ENCODE results near the gene AGAP1. TPM values are rescaled to one million over a fixed set of nuclear protein-coding genes. Genes with fewer than 3 reads are reported as not detected.

AGAP1 gene
- total RNA-seq, 1 donor from 2014 or later, result 10.5 TPM

- DNase-seq (ENCODE audit: low spot score), result no peak
Measured at GRCh38 chr2:235922839-235923238, 429.0 kb downstream of the AGAP1 start.

GRCh38 chr2:235923859-235924674 is 430.2 kb downstream of the AGAP1 start:
- no peak for ATAC-seq
- DNase-seq (ENCODE audit: low spot score), result no peak

More at GRCh38 chr2:235922839-235923238, 429.0 kb downstream of the AGAP1 start:
- no peak for ATAC-seq

GRCh38 chr2:235924675-235925063 is 430.8 kb downstream of the AGAP1 start:
- no peak for DNase-seq (ENCODE audit: low spot score)
- ATAC-seq, result no peak

DNA sequence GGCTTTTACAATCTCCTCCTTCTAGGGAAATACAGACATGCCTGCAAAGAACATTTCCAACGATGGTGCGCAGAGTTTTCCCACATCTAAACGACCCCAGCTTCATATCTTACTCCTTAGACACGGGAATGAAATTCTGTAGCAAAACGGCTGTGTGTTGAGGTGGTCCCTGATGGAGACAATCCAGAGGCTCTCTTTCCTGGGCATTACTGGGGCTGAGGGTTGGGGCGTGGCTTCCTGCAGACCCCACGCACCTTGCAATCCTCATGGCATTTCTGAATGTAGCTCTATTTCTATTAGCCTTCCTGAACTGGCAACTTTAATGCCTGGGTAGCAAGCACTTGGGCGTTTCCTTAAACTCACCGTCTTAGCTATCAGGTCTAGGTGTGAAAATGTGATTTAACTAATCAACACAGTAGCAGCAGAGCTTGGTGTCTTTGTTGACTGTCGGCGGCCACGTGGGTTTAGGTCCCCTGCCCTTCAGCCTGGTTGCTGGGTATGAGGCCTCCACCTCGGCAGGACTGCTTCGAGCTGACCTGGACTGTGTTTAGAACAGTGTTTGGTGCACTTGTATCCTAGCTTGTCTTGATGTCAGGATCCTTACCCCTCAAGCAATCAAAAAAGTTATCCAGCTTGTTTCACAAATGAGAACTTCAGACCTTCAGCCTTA is 431.5 kb downstream of the AGAP1 start:
- no peak for ATAC-seq
- DNase-seq (ENCODE audit: low spot score), result no peak

GRCh38 chr2:235926229-235926628 is 432.4 kb downstream of the AGAP1 start:
- DNase-seq (ENCODE audit: low spot score), result no peak

GRCh38 chr2:235928751-235929370 is 435.0 kb downstream of the AGAP1 start:
- no peak for ATAC-seq
- no peak for DNase-seq (ENCODE audit: low spot score)

More at GRCh38 chr2:235926229-235926628, 432.4 kb downstream of the AGAP1 start:
- no peak for ATAC-seq

- DNase-seq (ENCODE audit: low spot score), result peak; percentile 35
Measured at GRCh38 chr2:235930701-235931100, 436.9 kb downstream of the AGAP1 start.

GRCh38 chr2:235931676-235932075 is 437.8 kb downstream of the AGAP1 start:
- peak; percentile 37 for DNase-seq (ENCODE audit: low spot score)
- no peak for ATAC-seq

More at GRCh38 chr2:235930701-235931100, 436.9 kb downstream of the AGAP1 start:
- no peak for ATAC-seq

DNA sequence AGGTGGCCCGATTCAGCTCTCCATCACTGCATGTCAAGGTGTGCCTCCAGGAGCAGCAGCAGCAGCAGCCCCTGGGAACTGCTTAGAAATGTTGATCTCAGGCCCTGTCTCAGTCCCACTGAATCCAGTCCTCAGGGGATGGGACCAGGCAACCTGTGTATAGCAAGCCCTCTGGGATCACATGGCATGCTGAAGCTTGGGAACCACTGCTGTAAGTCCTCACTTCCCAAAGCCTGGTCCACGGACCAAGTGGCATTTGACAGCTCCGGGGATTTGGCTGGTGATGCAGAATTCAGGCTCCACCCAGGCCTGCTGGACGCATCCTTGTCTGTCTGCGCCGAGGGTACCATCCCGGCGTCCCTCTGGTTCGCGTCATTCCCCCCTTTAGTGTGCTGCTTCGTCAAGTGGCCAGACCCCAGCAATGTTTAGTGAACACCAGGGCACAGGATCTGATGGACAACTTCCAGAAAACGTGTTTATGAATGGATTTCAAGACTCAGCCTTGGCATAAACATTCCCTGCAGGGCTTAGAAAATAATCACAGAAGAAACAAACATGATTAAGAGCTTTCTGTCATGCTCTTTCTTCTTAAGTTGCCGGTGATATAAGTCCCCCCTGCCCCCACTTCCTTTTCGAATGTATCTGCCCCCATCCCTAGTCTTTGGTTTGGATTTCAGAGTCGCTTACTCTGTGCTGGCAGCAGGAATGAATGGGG is 440.4 kb downstream of the AGAP1 start:
- DNase-seq (ENCODE audit: low spot score) (no peak), ATAC-seq (no peak)

- DNase-seq (ENCODE audit: low spot score), result no peak
- ATAC-seq, result no peak
Measured at GRCh38 chr2:235934774-235935484, 441.1 kb downstream of the AGAP1 start.

DNA sequence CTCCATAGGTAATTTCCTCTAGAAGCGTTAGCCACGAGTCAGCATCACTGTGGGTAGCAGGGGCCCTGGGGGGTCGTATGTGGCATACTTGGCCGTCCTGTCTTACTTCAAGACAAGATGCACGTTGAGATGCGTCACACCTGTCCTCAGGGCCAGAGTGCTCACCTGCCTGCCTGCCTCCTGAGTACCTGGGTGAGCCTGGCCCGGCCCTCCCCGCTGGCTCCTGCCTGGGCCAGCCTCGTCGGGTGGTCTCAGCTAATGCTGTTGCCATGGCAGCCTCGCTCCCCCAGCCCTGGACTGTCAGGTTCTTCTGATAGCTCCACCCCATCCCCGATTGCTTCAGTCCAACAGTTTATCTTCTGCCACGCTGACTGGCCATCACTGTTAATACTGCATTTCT is 441.9 kb downstream of the AGAP1 start:
- peak; percentile 30 for DNase-seq (ENCODE audit: low spot score)
- ATAC-seq, result no peak

DNA sequence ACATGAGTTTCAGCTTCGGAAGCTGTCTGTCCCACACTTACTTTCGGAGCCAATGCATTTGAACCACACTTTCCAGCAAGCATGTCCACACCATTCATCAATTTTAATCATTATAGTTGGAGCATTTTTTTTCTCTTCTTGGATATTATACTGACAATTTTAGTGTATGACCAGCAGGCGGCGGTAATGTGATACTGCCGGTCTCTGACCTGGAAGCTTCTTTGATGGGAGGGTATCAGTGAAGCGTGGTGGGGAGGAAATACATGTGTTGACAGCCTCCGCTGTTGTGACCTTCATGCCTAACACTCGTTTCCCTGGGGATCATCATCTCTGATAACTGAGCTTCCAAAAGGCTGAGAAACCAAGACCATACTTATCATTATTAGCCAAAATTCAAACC is 442.6 kb downstream of the AGAP1 start:
- DNase-seq (ENCODE audit: low spot score), result no peak
- no peak for ATAC-seq

DNA sequence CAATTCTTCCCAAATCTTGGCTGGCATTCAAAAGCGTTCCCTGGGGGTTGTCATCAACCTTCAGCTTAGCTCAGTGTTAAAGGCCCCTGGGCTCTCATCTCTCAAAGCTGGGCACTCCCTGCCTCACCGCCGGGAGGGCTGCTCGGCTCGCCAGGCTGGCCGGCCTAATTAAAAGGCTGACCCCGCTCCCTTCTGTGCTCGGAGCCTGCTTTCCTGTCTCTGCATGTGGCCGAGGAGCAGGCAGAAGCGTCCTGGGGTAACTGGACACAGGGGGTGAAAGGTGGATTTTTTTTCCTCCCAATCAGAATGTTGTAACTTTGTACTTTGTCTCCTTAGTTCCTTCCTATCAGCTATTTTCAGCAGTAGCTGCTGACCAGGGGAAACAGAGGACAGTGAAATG is 443.2 kb downstream of the AGAP1 start:
- ATAC-seq (peak; percentile 79), DNase-seq (ENCODE audit: low spot score) (peak; percentile 42)

GRCh38 chr2:235937526-235937925 is 443.7 kb downstream of the AGAP1 start:
- ATAC-seq (peak; percentile 10), DNase-seq (ENCODE audit: low spot score) (peak; percentile 32)

DNA sequence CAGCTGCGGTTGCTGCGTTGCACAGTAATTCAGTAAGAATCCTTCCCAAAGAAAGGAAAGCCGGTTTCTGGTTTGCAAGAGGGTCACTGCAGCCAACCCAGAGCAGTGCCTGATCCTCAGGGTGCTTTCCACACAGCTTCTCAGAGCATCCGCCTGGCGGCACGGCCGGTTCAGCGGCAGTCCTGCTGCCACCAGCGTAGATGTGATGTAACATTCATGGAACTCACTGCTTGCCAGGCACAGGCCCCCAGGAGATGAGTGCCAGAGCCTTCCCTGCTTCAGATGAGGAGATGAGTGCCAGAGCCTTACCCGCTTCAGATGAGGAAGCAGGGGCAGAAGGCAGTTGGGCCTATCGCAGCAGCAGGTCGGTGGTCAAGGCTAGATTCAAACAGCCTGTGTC is 444.1 kb downstream of the AGAP1 start:
- ATAC-seq (no peak), DNase-seq (ENCODE audit: low spot score) (no peak)

GRCh38 chr2:235938611-235939010 is 444.8 kb downstream of the AGAP1 start:
- no peak for DNase-seq (ENCODE audit: low spot score)
- ATAC-seq, result no peak

GRCh38 chr2:235939471-235939870 is 445.6 kb downstream of the AGAP1 start:
- no peak for ATAC-seq
- DNase-seq (ENCODE audit: low spot score), result no peak

DNA sequence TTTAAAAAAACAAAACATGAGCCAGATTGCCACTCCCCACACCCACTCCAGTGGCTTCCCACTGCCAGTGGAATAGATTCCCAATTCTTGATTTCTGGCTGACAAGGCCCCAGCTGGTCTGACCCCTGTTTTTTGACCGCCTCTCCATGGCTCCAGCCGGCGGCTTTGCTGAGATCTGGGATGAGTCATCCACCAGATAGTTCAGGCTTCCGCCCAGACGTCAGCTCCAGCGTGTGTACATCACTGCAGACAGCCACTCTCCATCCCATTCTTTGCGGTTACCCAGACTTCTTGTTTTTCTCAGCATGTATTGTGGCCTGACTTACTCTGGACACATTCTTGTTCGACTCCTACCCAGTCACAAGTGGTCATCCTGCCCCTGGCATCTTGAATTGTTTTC is 446.5 kb downstream of the AGAP1 start:
- ATAC-seq, result peak; percentile 42

DNA sequence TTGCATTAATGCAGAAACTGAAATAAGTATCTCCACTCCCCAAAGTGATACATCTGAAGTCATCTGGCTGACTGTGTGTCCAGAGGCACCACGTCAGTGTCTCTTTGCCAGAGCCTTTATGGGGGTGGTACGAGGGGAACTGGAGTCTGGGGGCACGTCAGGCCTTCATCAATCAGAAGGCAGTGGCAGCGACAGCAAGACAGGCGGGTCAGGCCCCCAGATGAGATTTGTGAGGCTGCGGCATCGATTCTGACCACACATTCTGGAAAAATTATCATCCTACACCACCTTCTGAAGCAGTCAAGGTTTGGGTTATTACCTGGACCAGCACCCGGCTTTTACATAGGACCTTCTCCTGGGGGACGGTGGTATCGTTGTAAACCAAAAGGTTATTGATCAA is 450.7 kb downstream of the AGAP1 start:
- DNase-seq (ENCODE audit: low spot score) (no peak), ATAC-seq (no peak)

More for the DNA sequence above, 446.5 kb downstream of the AGAP1 start:
- no peak for DNase-seq (ENCODE audit: low spot score)

GRCh38 chr2:235945608-235946140 is 451.8 kb downstream of the AGAP1 start:
- no peak for ATAC-seq
- no peak for DNase-seq (ENCODE audit: low spot score)

Measured in left lobe of liver (tissue), 2 donors.